GM23338 (cell line): ENCODE data around the gene HS6ST2. TPM values are rescaled to one million over a fixed set of nuclear protein-coding genes. Genes with fewer than 3 reads are reported as not detected.

ENCODE experiments used
- ATAC-seq: fragments of 200-7000 bp; cut with Tn5 transposase; 3 replicates; pipeline ENCODE4 v1.9.1; 2020
- DNase-seq: peaks from one replicate; pipeline ENCODE4 v3.0.0-alpha.2; 2015; ENCODE audit warnings: low spot score
- H2AFZ ChIP-seq: fragments of 200-600 bp; sonication (generic); 2 replicates; pipeline ENCODE4 v1.8.0; 2016; ENCODE audit warnings: antibody characterized with exemption, mild to moderate bottlenecking, moderate library complexity
- H3F3A ChIP-seq: fragments of 200-600 bp; sonication (generic); replicated peaks from 2 replicates; pipeline ENCODE4 v1.8.0; 2017; ENCODE audit warnings: antibody characterized with exemption, mixed run types, low read depth
- H3K27ac ChIP-seq: fragments of 200-600 bp; sonication (generic); 2 replicates; pipeline ENCODE4 v1.6.1; 2016; ENCODE audit warnings: low read depth
- H3K27me3 ChIP-seq: fragments of 200-600 bp; sonication (generic); 2 replicates; pipeline ENCODE4 v1.8.0; 2016; ENCODE audit warnings: mild to moderate bottlenecking, mixed run types, moderate library complexity; ENCODE audit not compliant: insufficient read depth
- H3K36me3 ChIP-seq: fragments of 200-600 bp; sonication (generic); 2 replicates; pipeline ENCODE4 v1.8.0; 2016; ENCODE audit warnings: mild to moderate bottlenecking; ENCODE audit not compliant: insufficient read depth
- H3K4me1 ChIP-seq: fragments of 200-600 bp; sonication (generic); 2 replicates; pipeline ENCODE4 v1.8.0; 2016; ENCODE audit warnings: mild to moderate bottlenecking, moderate library complexity; ENCODE audit not compliant: insufficient read depth
- H3K4me2 ChIP-seq: fragments of 200-600 bp; sonication (generic); 2 replicates; pipeline ENCODE4 v1.7.1; 2017; ENCODE audit warnings: mixed run types
- H3K4me3 ChIP-seq: fragments of 200-600 bp; sonication (generic); 2 replicates; pipeline ENCODE4 v1.6.1; 2016; ENCODE audit warnings: mixed run types
- H3K79me2 ChIP-seq: fragments of 200-600 bp; sonication (generic); replicated peaks from 2 replicates; pipeline ENCODE4 v1.8.0; 2017; ENCODE audit warnings: mild to moderate bottlenecking; ENCODE audit not compliant: insufficient read depth
- H3K9me2 ChIP-seq: fragments of 200-600 bp; sonication (generic); 2 replicates; pipeline ENCODE4 v1.8.0; 2017; ENCODE audit not compliant: insufficient read depth
- H4K20me1 ChIP-seq: fragments of 200-600 bp; sonication (generic); replicated peaks from 2 replicates; pipeline ENCODE4 v1.8.0; 2017; ENCODE audit warnings: mild to moderate bottlenecking; ENCODE audit not compliant: insufficient read depth
- H3K27ac Mint-ChIP-seq: 2 replicates; pipeline ENCODE4 v1.8.0; 2020; ENCODE audit warnings: inconsistent platforms, mild to moderate bottlenecking, moderate library complexity, mixed read lengths
- H3K27me3 Mint-ChIP-seq: 3 replicates; pipeline ENCODE4 v1.8.0; 2022; ENCODE audit warnings: low read depth, mild to moderate bottlenecking, moderate library complexity, mixed read lengths, inconsistent platforms; ENCODE audit not compliant: insufficient read depth, poor library complexity
- H3K36me3 Mint-ChIP-seq: 3 replicates; pipeline ENCODE4 v1.8.0; 2021; ENCODE audit warnings: low read depth, mild to moderate bottlenecking, inconsistent platforms, moderate library complexity, mixed read lengths
- H3K4me1 Mint-ChIP-seq: 3 replicates; pipeline ENCODE4 v1.8.0; 2020; ENCODE audit warnings: mild to moderate bottlenecking, inconsistent platforms, mixed read lengths
- H3K4me3 Mint-ChIP-seq: 3 replicates; pipeline ENCODE4 v1.8.0; 2021; ENCODE audit warnings: moderate library complexity, mild to moderate bottlenecking, inconsistent platforms, mixed read lengths
- H3K9me3 Mint-ChIP-seq: 3 replicates; pipeline ENCODE4 v1.8.0; 2020; ENCODE audit warnings: moderate library complexity, mild to moderate bottlenecking, inconsistent platforms, mixed read lengths
- CREB1 ChIP-seq: fragments of 250-450 bp; sonication (Bioruptor Pico); IDR thresholded peaks from 2 replicates; pipeline ENCODE4 v1.5.0; 2020; ENCODE audit warnings: low read depth, mild to moderate bottlenecking, moderate library complexity
- POLR2AphosphoS5 ChIP-seq: IDR thresholded peaks from 2 replicates; pipeline ENCODE4 v1.6.1; 2016; ENCODE audit warnings: antibody characterized with exemption, low read depth
- STAT1 ChIP-seq: IDR thresholded peaks from one replicate; pipeline ENCODE4 v1.6.1; 2016; ENCODE audit warnings: antibody characterized with exemption; ENCODE audit not compliant: unreplicated experiment
- polyA plus RNA-seq: library from polyadenylated mRNA; unstranded; fragments of >200 nt; fragmentation: Nextera tagmentation; extraction: Ambion mirVana; gene quantifications from 2 replicates; pipeline ENCODE4 v1.2.1, GENCODE V29; 2016
- total RNA-seq: library from RNA; depleted of rRNA; stranded (reverse); fragments of >200 nt; shearing (Covaris generic); gene quantifications from 2 replicates; pipeline ENCODE4 v1.2.3, GENCODE V29; 2014
- TF ChIP-seq, protein P1 (sequence below): fragments of 250-450 bp; sonication (Bioruptor Pico); IDR thresholded peaks from 2 replicates; pipeline ENCODE4 v1.5.0; 2020; ENCODE audit warnings: mild to moderate bottlenecking, moderate library complexity
- TF ChIP-seq, protein P2 (sequence below): IDR thresholded peaks from one replicate; pipeline ENCODE4 v1.6.1; 2018; ENCODE audit warnings: antibody characterized with exemption; ENCODE audit not compliant: unreplicated experiment

HS6ST2 gene
- total and polyA plus RNA-seq, 2 experiments from 2014 or later: 0.82 to 4.8 TPM

DNA sequence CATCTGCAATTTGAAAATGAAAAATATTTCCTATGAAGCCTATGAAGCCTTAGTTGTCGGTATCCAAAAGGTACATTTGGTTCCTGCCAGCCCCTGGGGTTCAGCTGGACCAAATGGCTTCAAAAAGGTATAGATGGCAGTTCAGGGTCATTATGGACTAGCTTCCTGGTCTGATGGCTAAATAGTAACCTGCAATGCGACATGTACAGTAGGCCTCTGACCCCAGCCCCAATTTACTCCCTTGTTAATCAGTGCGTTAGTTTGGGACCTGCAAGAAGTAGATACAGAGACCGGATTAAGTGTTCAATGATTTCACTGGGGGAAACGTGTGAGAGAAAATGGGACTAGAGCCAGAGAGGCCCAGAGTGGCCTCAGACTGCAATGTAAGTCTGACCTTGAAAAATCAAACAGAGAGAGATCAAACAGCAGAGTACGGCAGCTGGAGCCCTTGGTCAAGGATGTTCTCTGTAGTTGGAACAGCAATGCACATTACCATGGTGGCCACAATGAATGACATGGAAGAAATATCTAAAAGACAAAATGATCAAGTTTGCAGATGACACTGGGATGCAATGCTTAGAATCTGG, 354.6 kb downstream of the HS6ST2 start:
- Histone ChIP-seq H3K36me3 (no peaks in the 10 kb centered on the region), H2AFZ (no peak overlapping the region), H3K4me2 (no peak overlapping the region), H4K20me1 (no peaks in the 10 kb centered on the region), H3K27me3 (no peaks in the 10 kb centered on the region), H3F3A (no peaks in the 10 kb centered on the region), H3K9me2 (no peaks in the 10 kb centered on the region), H3K79me2 (no peaks in the 10 kb centered on the region), H3K4me1 (no peaks in the 10 kb centered on the region), H3K4me3 (no peak overlapping the region), H3K27ac (no peak overlapping the region)
- Mint-ChIP-seq H3K4me3 (no peak overlapping the region), H3K9me3 (no peaks in the 10 kb centered on the region), H3K27me3 (no peaks in the 10 kb centered on the region), H3K4me1 (no peaks in the 10 kb centered on the region), H3K27ac (no peak overlapping the region), H3K36me3 (no peaks in the 10 kb centered on the region)
- ATAC-seq: no peak
- DNase-seq: no peak
- TF ChIP-seq, protein P1, sequence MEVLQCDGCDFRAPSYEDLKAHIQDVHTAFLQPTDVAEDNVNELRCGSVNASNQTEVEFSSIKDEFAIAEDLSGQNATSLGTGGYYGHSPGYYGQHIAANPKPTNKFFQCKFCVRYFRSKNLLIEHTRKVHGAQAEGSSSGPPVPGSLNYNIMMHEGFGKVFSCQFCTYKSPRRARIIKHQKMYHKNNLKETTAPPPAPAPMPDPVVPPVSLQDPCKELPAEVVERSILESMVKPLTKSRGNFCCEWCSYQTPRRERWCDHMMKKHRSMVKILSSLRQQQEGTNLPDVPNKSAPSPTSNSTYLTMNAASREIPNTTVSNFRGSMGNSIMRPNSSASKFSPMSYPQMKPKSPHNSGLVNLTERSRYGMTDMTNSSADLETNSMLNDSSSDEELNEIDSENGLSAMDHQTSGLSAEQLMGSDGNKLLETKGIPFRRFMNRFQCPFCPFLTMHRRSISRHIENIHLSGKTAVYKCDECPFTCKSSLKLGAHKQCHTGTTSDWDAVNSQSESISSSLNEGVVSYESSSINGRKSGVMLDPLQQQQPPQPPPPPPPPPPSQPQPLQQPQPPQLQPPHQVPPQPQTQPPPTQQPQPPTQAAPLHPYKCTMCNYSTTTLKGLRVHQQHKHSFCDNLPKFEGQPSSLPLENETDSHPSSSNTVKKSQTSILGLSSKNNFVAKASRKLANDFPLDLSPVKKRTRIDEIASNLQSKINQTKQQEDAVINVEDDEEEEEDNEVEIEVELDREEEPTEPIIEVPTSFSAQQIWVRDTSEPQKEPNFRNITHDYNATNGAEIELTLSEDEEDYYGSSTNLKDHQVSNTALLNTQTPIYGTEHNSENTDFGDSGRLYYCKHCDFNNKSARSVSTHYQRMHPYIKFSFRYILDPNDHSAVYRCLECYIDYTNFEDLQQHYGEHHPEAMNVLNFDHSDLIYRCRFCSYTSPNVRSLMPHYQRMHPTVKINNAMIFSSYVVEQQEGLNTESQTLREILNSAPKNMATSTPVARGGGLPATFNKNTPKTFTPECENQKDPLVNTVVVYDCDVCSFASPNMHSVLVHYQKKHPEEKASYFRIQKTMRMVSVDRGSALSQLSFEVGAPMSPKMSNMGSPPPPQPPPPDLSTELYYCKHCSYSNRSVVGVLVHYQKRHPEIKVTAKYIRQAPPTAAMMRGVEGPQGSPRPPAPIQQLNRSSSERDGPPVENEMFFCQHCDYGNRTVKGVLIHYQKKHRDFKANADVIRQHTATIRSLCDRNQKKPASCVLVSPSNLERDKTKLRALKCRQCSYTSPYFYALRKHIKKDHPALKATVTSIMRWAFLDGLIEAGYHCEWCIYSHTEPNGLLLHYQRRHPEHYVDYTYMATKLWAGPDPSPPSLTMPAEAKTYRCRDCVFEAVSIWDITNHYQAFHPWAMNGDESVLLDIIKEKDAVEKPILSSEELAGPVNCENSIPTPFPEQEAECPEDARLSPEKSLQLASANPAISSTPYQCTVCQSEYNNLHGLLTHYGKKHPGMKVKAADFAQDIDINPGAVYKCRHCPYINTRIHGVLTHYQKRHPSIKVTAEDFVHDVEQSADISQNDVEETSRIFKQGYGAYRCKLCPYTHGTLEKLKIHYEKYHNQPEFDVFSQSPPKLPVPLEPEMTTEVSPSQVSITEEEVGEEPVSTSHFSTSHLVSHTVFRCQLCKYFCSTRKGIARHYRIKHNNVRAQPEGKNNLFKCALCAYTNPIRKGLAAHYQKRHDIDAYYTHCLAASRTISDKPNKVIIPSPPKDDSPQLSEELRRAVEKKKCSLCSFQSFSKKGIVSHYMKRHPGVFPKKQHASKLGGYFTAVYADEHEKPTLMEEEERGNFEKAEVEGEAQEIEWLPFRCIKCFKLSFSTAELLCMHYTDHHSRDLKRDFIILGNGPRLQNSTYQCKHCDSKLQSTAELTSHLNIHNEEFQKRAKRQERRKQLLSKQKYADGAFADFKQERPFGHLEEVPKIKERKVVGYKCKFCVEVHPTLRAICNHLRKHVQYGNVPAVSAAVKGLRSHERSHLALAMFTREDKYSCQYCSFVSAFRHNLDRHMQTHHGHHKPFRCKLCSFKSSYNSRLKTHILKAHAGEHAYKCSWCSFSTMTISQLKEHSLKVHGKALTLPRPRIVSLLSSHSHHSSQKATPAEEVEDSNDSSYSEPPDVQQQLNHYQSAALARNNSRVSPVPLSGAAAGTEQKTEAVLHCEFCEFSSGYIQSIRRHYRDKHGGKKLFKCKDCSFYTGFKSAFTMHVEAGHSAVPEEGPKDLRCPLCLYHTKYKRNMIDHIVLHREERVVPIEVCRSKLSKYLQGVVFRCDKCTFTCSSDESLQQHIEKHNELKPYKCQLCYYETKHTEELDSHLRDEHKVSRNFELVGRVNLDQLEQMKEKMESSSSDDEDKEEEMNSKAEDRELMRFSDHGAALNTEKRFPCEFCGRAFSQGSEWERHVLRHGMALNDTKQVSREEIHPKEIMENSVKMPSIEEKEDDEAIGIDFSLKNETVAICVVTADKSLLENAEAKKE (CRISPR knock-in tag): no peak
- TF ChIP-seq CREB1 (no peak), POLR2AphosphoS5 (no peak), STAT1 (no peak)
- TF ChIP-seq, protein P2, sequence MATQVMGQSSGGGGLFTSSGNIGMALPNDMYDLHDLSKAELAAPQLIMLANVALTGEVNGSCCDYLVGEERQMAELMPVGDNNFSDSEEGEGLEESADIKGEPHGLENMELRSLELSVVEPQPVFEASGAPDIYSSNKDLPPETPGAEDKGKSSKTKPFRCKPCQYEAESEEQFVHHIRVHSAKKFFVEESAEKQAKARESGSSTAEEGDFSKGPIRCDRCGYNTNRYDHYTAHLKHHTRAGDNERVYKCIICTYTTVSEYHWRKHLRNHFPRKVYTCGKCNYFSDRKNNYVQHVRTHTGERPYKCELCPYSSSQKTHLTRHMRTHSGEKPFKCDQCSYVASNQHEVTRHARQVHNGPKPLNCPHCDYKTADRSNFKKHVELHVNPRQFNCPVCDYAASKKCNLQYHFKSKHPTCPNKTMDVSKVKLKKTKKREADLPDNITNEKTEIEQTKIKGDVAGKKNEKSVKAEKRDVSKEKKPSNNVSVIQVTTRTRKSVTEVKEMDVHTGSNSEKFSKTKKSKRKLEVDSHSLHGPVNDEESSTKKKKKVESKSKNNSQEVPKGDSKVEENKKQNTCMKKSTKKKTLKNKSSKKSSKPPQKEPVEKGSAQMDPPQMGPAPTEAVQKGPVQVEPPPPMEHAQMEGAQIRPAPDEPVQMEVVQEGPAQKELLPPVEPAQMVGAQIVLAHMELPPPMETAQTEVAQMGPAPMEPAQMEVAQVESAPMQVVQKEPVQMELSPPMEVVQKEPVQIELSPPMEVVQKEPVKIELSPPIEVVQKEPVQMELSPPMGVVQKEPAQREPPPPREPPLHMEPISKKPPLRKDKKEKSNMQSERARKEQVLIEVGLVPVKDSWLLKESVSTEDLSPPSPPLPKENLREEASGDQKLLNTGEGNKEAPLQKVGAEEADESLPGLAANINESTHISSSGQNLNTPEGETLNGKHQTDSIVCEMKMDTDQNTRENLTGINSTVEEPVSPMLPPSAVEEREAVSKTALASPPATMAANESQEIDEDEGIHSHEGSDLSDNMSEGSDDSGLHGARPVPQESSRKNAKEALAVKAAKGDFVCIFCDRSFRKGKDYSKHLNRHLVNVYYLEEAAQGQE: no peak
